ENCODE measurements around the gene ELOB.

Gene ELOB

GRCh38 chr16:2810651-2811050, 33.6 kb upstream of the ELOB start:
- DNase-seq (ENCODE audit: low read depth), result no peak

- no peak for DNase-seq (ENCODE audit: low read depth)
Observed at GRCh38 chr16:2809149-2809760, 32.2 kb upstream of the ELOB start.

GRCh38 chr16:2808181-2808580, 31.1 kb upstream of the ELOB start:
- no peak for DNase-seq (ENCODE audit: low read depth)

- DNase-seq (ENCODE audit: low read depth), result no peak
Observed at GRCh38 chr16:2806286-2806685, 29.2 kb upstream of the ELOB start.

- no peak for DNase-seq (ENCODE audit: low read depth)
Observed at GRCh38 chr16:2804728-2805127, 27.6 kb upstream of the ELOB start.

GRCh38 chr16:2803545-2804195, 26.6 kb upstream of the ELOB start:
- no peak for DNase-seq (ENCODE audit: low read depth)

GRCh38 chr16:2799859-2800226, 22.8 kb upstream of the ELOB start:
- DNase-seq (ENCODE audit: low read depth), result no peak

GRCh38 chr16:2799205-2799858, 22.3 kb upstream of the ELOB start:
- no peak for DNase-seq (ENCODE audit: low read depth)

GRCh38 chr16:2798723-2799204, 21.7 kb upstream of the ELOB start:
- no peak for DNase-seq (ENCODE audit: low read depth)

GRCh38 chr16:2795395-2796143, 18.5 kb upstream of the ELOB start:
- no peak for DNase-seq (ENCODE audit: low read depth)

- no peak for DNase-seq (ENCODE audit: low read depth)
Observed at GRCh38 chr16:2792940-2793339, 15.9 kb upstream of the ELOB start.

- DNase-seq (ENCODE audit: low read depth), result no peak
Observed at GRCh38 chr16:2791174-2791573, 14.1 kb upstream of the ELOB start.

- DNase-seq (ENCODE audit: low read depth), result no peak
Observed at GRCh38 chr16:2790631-2791030, 13.6 kb upstream of the ELOB start.

GRCh38 chr16:2787961-2788360, 10.9 kb upstream of the ELOB start:
- DNase-seq (ENCODE audit: low read depth), result no peak

- DNase-seq (ENCODE audit: low read depth), result no peak
Observed at GRCh38 chr16:2787406-2787805, 10.3 kb upstream of the ELOB start, which contains the start of gene PRSS33. TSS of gene PRSS33 (minus strand) at chr16:2787560. CDS start at chr16:2786547, 1,013 bp downstream.

- no peak for DNase-seq (ENCODE audit: low read depth)
Observed at GRCh38 chr16:2786826-2787151, 9.7 kb upstream of the ELOB start.

- no peak for DNase-seq (ENCODE audit: low read depth)
Observed at GRCh38 chr16:2786061-2786825, 9.2 kb upstream of the ELOB start.

- no peak for DNase-seq (ENCODE audit: low read depth)
Observed at GRCh38 chr16:2785101-2785991, 8.3 kb upstream of the ELOB start.

GRCh38 chr16:2784358-2785100, 7.4 kb upstream of the ELOB start:
- no peak for DNase-seq (ENCODE audit: low read depth)
